CD4-positive, alpha-beta T cell treated with Interleukin-6 at 100 ng/mL for 8 hours (primary cell): ENCODE results near the gene ANGPTL8.

Source experiments
- DNase-seq: peaks from one replicate; pipeline ENCODE4 v3.0.0-alpha.2; 2020; ENCODE audit warnings: mixed read lengths, low spot score

Gene ANGPTL8

GRCh38 chr19:11291415-11291814, 52.0 kb downstream of the ANGPTL8 start:
- DNase-seq, result no peak
